Urothelium cell line (cell line): Measurements from ENCODE around the gene WNT6.

Experiments used
- DNase-seq: peaks from one replicate; pipeline ENCODE4 v3.0.0; 2011; ENCODE audit warnings: low spot score, mixed read lengths
- FAIRE-seq: peaks from 2 replicates; lab custom pipeline; 2011; peaks lifted over from hg19 to GRCh38; lab: Jason Lieb, UNC

Gene WNT6

GRCh38 chr2:218859556-218859987 is at the start of gene WNT6:
Gene WNT6, plus strand, starts transcription at chr2:218859805. Its CDS starts 233 bp downstream, at chr2:218860038.
- no peak for FAIRE-seq
- DNase-seq, result no peak

- no peak for DNase-seq
- FAIRE-seq, result no peak
These were observed 49.3 kb upstream of the WNT6 start for GRCh38 chr2:218810256-218810655.

GRCh38 chr2:218811382-218811781 is 48.2 kb upstream of the WNT6 start:
- no peak for FAIRE-seq

GRCh38 chr2:218812096-218812815 is 47.3 kb upstream of the WNT6 start:
- DNase-seq, result no peak
- no peak for FAIRE-seq

More at GRCh38 chr2:218811382-218811781, 48.2 kb upstream of the WNT6 start:
- no peak for DNase-seq

- DNase-seq (no peak), FAIRE-seq (no peak)
These were observed 46.7 kb upstream of the WNT6 start for GRCh38 chr2:218812861-218813260.

GRCh38 chr2:218813771-218814460 is 45.7 kb upstream of the WNT6 start:
- FAIRE-seq, result no peak
- DNase-seq, result no peak

- FAIRE-seq (no peak), DNase-seq (no peak)
These were observed 44.9 kb upstream of the WNT6 start for GRCh38 chr2:218814540-218815243.

GRCh38 chr2:218815244-218815637 is 44.4 kb upstream of the WNT6 start:
- no peak for DNase-seq
- FAIRE-seq, result no peak

GRCh38 chr2:218815649-218816048 is 44.0 kb upstream of the WNT6 start:
- no peak for FAIRE-seq
- no peak for DNase-seq

- DNase-seq (no peak), FAIRE-seq (no peak)
These were observed 43.0 kb upstream of the WNT6 start for GRCh38 chr2:218816561-218817011.

GRCh38 chr2:218819093-218819492 is 40.5 kb upstream of the WNT6 start:
- FAIRE-seq, result no peak
- DNase-seq, result no peak

- FAIRE-seq (no peak), DNase-seq (no peak)
These were observed 38.7 kb upstream of the WNT6 start for GRCh38 chr2:218820746-218821369.

GRCh38 chr2:218821605-218822211 is 37.9 kb upstream of the WNT6 start:
- no peak for DNase-seq
- FAIRE-seq, result no peak

GRCh38 chr2:218822622-218823021 is 37.0 kb upstream of the WNT6 start:
- DNase-seq, result no peak
- no peak for FAIRE-seq

GRCh38 chr2:218823196-218823855 is 36.3 kb upstream of the WNT6 start:
- DNase-seq (no peak), FAIRE-seq (no peak)

GRCh38 chr2:218824004-218824403 is 35.6 kb upstream of the WNT6 start:
- no peak for FAIRE-seq
- no peak for DNase-seq

- DNase-seq (no peak), FAIRE-seq (no peak)
These were observed 32.8 kb upstream of the WNT6 start for GRCh38 chr2:218826791-218827190.

GRCh38 chr2:218827701-218828476 is 31.7 kb upstream of the WNT6 start:
- no peak for FAIRE-seq
- no peak for DNase-seq

GRCh38 chr2:218828477-218828778 is 31.2 kb upstream of the WNT6 start:
- FAIRE-seq (no peak), DNase-seq (no peak)
